ENCODE data around the gene RAD51D.

The RAD51D gene

GRCh38 chr17:35089586-35090296, 29.9 kb downstream of the RAD51D start:
- DNase-seq, result peak; percentile 15

DNA sequence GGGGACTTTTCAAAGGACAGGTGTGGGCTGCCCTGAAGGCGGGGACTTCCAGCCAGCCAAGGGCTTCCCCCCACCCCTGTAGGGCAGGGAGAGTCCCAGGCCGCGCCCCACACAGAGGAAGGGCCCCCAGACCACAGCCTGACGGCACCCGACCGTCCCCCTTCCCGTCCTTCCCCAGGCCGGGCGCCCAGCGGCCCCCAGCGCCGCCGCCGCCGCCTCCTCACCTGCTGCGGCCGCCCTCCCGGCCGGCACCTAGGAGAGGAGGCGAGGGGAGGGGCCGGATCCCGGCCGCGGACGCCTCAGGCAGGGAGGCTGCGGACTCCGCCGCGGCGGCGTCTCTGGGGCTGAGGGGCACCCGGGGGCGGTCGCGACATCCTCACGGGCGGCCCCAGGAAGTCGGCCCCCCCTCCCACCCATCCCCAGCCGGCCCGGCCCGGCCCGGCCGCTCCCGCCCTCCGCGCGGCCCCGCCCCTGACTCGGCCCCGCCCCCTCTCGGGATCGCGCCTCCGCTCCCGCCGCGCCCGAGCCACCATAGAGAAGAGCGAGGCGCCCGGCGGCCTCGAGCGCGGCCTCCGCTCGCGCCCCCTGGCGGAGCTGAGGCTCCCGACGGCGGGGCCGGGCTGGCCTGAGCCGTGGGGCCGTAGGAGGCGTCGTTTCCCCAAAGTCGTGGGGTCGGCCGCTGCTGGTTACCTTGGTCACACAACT, 30.6 kb downstream of the RAD51D start:
- DNase-seq, result peak; percentile 9

DNA sequence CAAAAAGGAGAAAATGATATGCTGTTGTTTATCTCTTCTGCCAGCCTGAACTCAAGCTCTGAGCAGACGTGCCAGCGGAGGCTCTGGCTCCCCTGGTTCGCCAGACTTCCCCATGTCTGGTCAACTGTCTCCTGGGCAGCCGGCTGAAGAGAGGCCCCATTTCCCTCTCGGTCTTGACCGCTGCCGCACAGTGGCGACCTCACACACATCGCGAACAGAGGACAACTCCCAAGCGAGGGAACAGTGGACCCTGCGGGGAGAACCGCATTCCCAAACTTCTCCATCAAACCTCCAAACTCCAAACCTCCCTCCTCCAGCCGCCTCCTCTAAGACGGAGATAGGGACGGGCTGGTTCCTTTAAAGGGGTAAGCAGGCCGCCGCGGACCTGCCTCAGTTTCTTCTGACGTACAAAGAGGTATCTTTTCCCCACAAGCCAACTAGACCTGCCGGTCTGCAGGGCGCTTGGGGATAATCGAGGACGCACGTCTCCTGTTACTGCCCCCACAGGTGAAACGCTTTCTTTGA, 31.2 kb downstream of the RAD51D start:
- DNase-seq, result no peak

- no peak for DNase-seq
Observed at GRCh38 chr17:35087731-35088355, 31.8 kb downstream of the RAD51D start.

DNA sequence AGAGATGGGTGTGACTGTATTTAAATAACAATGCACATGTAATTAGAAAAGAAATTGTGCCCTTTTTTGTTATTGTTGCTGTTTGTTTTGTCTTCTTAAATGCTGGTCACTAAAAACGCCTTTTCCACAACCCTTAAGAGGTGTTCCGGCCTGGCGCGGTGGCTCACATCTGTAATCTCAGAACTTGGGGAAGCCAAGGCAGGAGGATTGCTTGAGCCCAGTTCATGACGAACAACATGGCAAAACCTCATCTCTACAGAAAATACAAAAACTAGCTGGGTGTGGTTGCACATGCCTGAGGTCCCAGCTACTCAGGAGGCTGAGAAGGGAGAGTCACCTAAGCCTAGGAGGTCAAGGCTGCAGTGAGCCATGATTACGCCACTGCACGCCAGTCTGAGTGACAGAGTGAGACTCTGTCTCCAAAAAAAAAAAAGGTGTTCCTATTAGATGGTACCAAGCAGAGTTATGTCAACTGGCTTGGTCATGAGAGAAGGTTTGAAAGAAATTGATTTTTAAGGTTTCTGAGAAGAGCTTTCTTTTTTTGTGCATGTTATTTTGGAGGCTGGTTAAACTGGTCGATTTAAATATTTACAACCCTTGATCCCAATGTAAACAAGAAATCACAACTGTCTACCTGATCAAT, 32.6 kb downstream of the RAD51D start:
- DNase-seq, result no peak

- no peak for DNase-seq
Observed at GRCh38 chr17:35086164-35086563, 33.5 kb downstream of the RAD51D start.

DNA sequence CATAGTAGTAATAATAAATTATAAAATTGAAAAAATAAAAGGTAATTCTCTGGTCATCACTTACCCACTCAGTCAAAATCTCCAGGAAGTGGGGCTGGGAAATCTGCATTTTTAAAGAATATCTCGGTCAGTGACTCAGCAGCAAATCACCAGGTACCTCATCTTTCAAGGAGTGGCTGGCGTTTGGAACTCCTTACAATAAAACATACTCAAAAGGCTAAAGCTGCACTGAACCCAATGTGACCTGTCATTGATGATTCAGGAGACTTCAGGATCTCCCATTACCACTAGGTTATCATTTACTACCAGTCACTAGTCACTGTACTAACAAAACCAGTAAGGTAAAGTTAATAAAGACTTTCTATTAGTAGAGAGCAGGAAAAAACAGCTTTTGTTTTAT, 34.7 kb downstream of the RAD51D start:
- DNase-seq, result no peak

DNA sequence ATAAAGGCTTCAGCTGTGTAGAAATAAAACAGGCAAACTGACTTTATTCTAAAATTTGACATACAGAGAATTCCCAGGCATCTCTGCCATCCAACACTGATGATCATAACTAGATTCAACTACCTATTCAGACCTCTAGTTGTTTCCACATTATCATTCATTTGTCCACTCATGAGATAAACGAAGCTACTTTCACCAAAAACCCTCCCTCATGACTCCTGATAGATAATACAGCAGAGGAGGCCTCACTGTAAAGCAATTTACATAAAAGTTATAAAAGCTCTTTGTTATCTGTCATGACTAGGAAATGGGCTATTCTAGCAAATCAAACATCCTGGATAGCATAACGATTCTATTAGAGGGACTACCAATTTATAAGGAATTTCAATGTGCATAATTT, 36.6 kb downstream of the RAD51D start:
- DNase-seq, result no peak

DNA sequence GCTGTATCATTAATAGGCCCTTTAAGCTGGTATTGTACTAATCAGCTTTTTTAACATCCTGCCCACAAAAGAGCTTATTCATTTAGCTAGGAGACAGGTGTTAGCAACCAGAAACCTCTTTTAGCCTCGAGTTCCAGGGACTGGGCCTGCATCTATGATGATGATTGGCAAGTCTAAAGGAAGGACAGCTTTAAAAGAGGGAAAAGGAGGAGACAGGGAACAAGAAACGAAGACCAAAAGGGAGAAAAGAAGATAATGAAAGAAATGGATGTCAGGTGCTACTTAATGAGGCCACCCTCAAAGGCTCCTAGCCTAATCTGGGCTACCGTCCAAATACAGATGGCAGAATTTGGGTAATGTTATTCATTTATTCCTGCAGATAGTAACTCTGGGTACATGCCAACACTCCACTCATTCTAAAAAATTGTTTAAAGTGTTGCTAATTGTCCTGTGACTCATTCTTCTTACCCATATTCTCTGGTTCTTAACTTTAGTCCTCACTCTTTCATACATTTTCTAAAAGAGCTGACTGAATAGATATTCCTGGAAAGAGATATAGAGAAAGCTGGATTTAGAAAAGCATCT, 37.5 kb downstream of the RAD51D start:
- DNase-seq, result no peak

DNA sequence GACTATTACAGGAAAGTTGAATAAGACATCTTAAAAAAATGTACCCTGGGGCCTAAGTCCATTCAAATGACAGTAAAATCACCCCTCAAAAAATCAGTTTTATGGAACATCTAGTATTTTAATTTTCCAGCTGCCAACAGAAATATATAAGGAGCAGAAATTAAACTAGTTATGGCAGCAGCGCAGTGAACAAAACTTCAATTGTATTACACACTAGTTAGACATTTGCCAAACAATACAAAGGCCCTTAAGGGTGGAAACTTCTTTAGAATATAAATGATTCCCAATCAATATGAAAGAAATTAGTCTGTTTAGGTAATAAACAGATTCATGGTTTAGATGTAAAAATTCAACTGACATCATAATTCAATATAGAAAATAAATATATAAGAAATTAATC, 38.0 kb downstream of the RAD51D start:
- no peak for DNase-seq

DNA sequence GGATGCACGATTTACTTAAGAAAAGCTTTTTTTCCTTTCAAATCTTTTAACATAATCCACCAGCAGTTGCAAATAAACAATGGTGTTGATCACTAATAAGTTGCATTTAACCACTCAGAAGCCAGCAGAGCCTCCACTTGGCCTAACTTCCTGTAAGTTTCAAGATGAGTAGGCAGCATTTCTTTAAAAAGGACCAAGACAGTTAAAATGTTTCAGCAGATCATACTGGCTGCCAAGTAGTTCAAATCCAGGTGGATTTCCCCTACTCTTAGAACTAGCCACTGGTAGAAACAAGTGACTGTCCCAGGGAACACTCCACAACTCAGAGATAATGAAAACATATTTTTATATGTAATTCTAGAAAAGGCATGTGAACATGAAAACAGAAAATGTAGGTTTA, 39.1 kb downstream of the RAD51D start:
- no peak for DNase-seq

DNA sequence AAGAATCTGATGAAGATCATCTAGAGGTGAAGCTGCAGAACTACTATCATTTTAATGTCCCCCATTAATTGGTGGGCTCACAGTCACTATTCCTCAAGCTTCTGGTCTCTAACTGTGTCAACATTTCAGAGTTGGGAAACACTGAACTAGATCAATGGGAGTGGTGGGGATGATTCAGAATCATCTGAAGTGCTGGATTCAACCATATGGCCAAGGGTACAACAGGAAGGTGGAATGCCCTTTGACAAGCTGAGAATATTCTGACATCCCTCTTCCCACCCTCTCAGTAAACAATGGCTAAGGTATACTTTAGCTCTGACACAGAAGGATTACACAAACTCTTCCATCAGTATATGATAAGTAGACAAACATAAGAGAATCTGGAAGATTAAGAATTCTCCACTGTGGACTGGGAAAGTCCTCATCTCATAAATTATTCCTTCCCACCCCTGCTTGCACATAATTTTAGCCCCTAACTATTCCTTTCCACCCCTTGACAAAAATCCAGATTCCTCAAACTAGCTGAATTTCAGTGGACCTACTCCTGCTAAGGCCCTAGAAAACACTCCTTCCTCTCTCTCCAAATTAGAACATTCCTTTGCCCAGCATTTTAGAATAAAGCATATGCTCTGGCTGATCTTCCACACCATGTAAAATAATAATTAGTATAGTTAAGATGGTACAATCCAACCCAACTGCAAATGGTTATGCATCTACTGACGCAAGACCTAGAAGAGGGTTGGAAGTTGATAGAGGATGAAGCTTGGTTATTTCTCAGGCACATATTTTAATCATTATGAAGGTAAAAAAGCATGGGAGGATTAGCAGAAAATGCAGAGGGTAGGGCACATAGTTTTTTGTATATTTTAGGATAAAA, 39.9 kb downstream of the RAD51D start:
- no peak for DNase-seq

DNA sequence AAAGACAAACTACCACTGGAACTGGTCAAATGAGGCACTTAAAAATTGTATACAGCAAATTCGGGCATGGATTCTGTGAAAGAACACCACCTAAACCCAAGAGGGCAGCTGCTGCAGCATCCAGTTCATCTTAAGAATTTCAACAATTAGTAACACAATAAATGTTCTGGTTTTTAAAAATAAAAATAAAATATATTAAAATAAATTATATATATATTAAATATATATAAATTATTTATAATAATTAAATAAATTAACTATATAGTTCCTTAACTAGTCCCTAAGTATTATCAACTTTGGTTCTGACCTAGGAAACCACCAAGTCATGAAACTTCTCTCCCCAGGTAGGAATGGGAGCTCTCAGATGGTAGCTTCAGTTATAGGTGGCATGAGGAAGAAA, 42.8 kb downstream of the RAD51D start:
- DNase-seq, result no peak

GRCh38 chr17:35074711-35075707, 44.7 kb downstream of the RAD51D start:
- DNase-seq, result no peak

GRCh38 chr17:35073991-35074627, 45.6 kb downstream of the RAD51D start:
- DNase-seq, result no peak

GRCh38 chr17:35073183-35073790, 46.4 kb downstream of the RAD51D start:
- no peak for DNase-seq

GRCh38 chr17:35069311-35069710, 50.3 kb downstream of the RAD51D start:
- no peak for DNase-seq

DNA sequence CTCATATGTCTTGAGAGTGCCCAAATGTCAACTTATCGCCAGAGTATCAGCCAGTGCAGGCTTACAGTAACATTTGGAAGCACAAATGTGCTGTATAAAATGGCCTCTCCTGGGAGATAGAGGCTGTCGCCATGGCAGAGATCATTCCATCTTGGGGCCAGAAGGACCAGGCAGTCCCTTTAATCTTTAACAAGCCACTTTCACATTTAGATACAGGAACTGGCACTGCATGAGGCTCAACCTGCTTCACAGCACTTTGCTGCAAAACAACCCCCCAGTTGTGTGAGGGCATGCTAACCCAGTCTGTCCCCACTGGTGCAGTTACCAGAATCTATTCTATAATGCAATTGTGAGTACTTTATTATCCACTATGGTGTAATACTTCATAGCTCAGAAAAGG, 51.4 kb downstream of the RAD51D start:
- DNase-seq, result no peak

DNA sequence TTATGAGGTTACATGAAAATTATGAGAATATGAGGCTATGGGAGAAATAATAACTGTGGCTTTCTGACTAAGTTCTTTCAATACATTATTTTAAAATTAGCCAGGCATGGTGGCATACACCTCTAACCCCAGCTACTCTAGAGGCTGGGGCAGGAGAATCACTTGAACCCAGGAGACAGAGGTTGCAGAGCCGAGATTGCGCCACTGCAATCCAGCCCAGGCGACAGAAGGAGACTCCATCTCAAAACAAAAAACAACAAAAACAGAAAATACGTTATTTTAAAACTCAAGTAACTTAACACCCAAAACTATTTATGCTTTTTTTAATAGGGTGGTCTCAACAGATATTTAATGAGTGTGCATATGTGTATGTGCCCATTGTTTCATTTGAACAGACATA, 53.8 kb downstream of the RAD51D start:
- DNase-seq, result no peak

Data from GF-D8 (cell line).